Measurements from ENCODE around the gene MMP10. TPM values are rescaled to one million over a fixed set of nuclear protein-coding genes. Genes with fewer than 3 reads are reported as not detected.

The MMP10 gene
- total and polyA plus RNA-seq, 2 of the 8 experiments (the other 6 are each of a cell fraction or from before 2014, with no cell fraction given): 0.03 to 0.17 TPM

- DNase-seq (ENCODE audit: low read depth in 1 of 2, low spot score in 2 of 2) (no peak), FAIRE-seq (no peak)
- H3K4ac ChIP-seq (replicated peaks; ENCODE audit: insufficient read length, low read depth, low read length): no peak overlapping the region
- TF ChIP-seq POU5F1 (IDR thresholded peaks at IDR 0.05; ENCODE audit: low read depth, low read length) (no peak), PHF8 (conservative IDR thresholded peaks at IDR 0.05; ENCODE audit: low read depth, low read length) (no peak), BRCA1 (IDR thresholded peaks at IDR 0.05; ENCODE audit: low read depth, low read length) (no peak), USF2 (IDR thresholded peaks at IDR 0.05; ENCODE audit: low read length) (no peak), TCF12 (IDR thresholded peaks at IDR 0.05; ENCODE audit: low read depth, low read length) (no peak), SP4 (IDR thresholded peaks at IDR 0.05; ENCODE audit: low read length) (no peak), ZNF274 (IDR thresholded peaks at IDR 0.05; ENCODE audit: borderline replicate concordance, extremely low read depth, low read length) (no peak), MAFK (IDR thresholded peaks at IDR 0.05; ENCODE audit: low read depth, low read length) (no peak), BCL11A (IDR thresholded peaks at IDR 0.05; ENCODE audit: low read depth in 2 of 2, low read length in 2 of 2) (no peak), KDM4A (IDR thresholded peaks at IDR 0.05; ENCODE audit: low read depth, low read length, severe bottlenecking) (no peak)
- no peak overlapping the region for H2AK5ac ChIP-seq (ENCODE audit: low read depth, low read length)
- CTCF ChIA-PET (ENCODE audit: partially characterized antibody): no interaction called here
- no peak overlapping the region for H4K8ac ChIP-seq (ENCODE audit: extremely low read depth, insufficient read depth, low read length)
- H3K27me3 ChIP-seq (replicated peaks in 1 of 4; ENCODE audit: control insufficient read depth in 3 of 4, extremely low read depth in 1 of 4, insufficient read depth in 3 of 4, low read length in 3 of 4): peaks cover 0 to 1% (median 0%) of the 10 kb centered on the region in 4 experiments; a peak in 1 of 7 replicates
- no peak overlapping the region for H4K91ac ChIP-seq (replicated peaks; ENCODE audit: insufficient read length, low read length)
- no peaks in the 10 kb centered on the region for H4K20me1 ChIP-seq (replicated peaks in 1 of 2; ENCODE audit: control insufficient read depth in 1 of 2, insufficient read depth in 2 of 2, low read length in 2 of 2)
- no peak overlapping the region for H2BK5ac ChIP-seq (ENCODE audit: low read depth, low read length)
- H2AFZ ChIP-seq (ENCODE audit: low read length): no peak overlapping the region
- WGBS, 2 experiments (ENCODE audit: extremely low coverage in 1 of 2, insufficient coverage in 1 of 2, insufficient read length in 1 of 2, insufficient replicate concordance in 2 of 2, low coverage in 1 of 2, low lambda C conversion rate in 2 of 2, missing lambda C conversion rate in 1 of 2): 94% methylated on average over 18 of the region's 18 CpGs; no CpG with 5 or more reads in 1 of the 2 experiments
- no peak overlapping the region for H3K4me3 ChIP-seq (ENCODE audit: extremely low read depth in 1 of 4, insufficient read depth in 2 of 4, low read depth in 3 of 4, low read length in 4 of 4)
- no peaks in the 10 kb centered on the region for H3K79me1 ChIP-seq (ENCODE audit: low read depth, low read length)
- no peaks in the 10 kb centered on the region for H3K79me2 ChIP-seq (ENCODE audit: control insufficient read depth in 1 of 2, insufficient read depth in 2 of 2, low read length in 2 of 2)
- no peak overlapping the region for H3K27ac ChIP-seq (ENCODE audit: low read depth, low read length)
- H3K4me2 ChIP-seq (ENCODE audit: insufficient read depth in 1 of 2, low read depth in 2 of 2, low read length in 2 of 2): no peak overlapping the region
- H3K56ac ChIP-seq (replicated peaks; ENCODE audit: insufficient read length, low read depth, low read length): no peak overlapping the region
- no peaks in the 10 kb centered on the region for H3K4me1 ChIP-seq (replicated peaks in 1 of 4; ENCODE audit: control insufficient read depth in 3 of 4, insufficient read depth in 4 of 4, low read length in 3 of 4)
- H2BK20ac ChIP-seq (ENCODE audit: low read length): no peak overlapping the region
- no peak overlapping the region for H3K14ac ChIP-seq (ENCODE audit: insufficient read length)
- POLR2A ChIA-PET (ENCODE audit: partially characterized antibody): no interaction called here
- no peak overlapping the region for H2BK120ac ChIP-seq (replicated peaks; ENCODE audit: low read depth, low read length)
- H3K23ac ChIP-seq (ENCODE audit: insufficient read length): no peak overlapping the region
- no peaks in the 10 kb centered on the region for H3K23me2 ChIP-seq (ENCODE audit: low read depth, low read length)
- no peak overlapping the region for H2BK15ac ChIP-seq (ENCODE audit: low read length)
- no peak overlapping the region for H4K5ac ChIP-seq (ENCODE audit: insufficient read length, low read depth, low read length)
- no peak overlapping the region for H3K9ac ChIP-seq (replicated peaks in 1 of 4; ENCODE audit: extremely low read depth in 1 of 4, low read depth in 3 of 4, low read length in 3 of 4)
- no peak overlapping the region for H2BK12ac ChIP-seq (ENCODE audit: low read depth, low read length)
- H3K18ac ChIP-seq (ENCODE audit: extremely low read depth, low read length): no peak overlapping the region
- no peaks in the 10 kb centered on the region for H3K9me3 ChIP-seq (ENCODE audit: insufficient read depth in 2 of 2, low read depth in 1 of 2, low read length in 1 of 2)
- no peaks in the 10 kb centered on the region for H3K36me3 ChIP-seq (ENCODE audit: control insufficient read depth in 2 of 4, insufficient read depth in 4 of 4, low read length in 3 of 4)
These were observed 12.6 kb downstream of the MMP10 start for GRCh38 chr11:102767800-102768199.
